HepG2 (cell line): Measurements from ENCODE around the gene ARL16. TPM values are rescaled to one million over a fixed set of nuclear protein-coding genes. Genes with fewer than 3 reads are reported as not detected.

Experiments used
- AGO1 ChIP-seq: fragments of 200-400 bp; formaldehyde crosslinking; IDR thresholded peaks from 2 replicates; pipeline ENCODE4 v1.6.1; 2017; ENCODE audit warnings: mild to moderate bottlenecking, low read depth, low read length, moderate library complexity; ENCODE audit not compliant: poor library complexity, severe bottlenecking
- CC2D1A ChIP-seq: sonication (generic); formaldehyde crosslinking; IDR thresholded peaks from 2 replicates; pipeline ENCODE4 v1.8.1; 2023; ENCODE audit warnings: mild to moderate bottlenecking, missing genetic modification reagents
- CREB3 ChIP-seq: sonication (generic); formaldehyde crosslinking; IDR thresholded peaks from 2 replicates; pipeline ENCODE4 v1.5.0; 2020; ENCODE audit warnings: missing genetic modification reagents
- EP300 ChIP-seq, 3 experiments: sonication (generic) in 1 of 3; formaldehyde crosslinking in 1 of 3; IDR thresholded peaks; 2 replicates each; pipeline versions ENCODE4 v1.5.1 to v1.6.1; 2011 to 2020; ENCODE audit warnings: low read depth in 2 of 3, low read length in 2 of 3, borderline replicate concordance in 1 of 3, improper control_type of control experiment in 1 of 3, mild to moderate bottlenecking in 1 of 3, missing genetic modification reagents in 1 of 3, moderate library complexity in 1 of 3
- FOXC1 ChIP-seq: sonication (generic); formaldehyde crosslinking; IDR thresholded peaks from 2 replicates; pipeline ENCODE4 v1.8.0; 2022; ENCODE audit warnings: mild to moderate bottlenecking, missing genetic modification reagents, borderline replicate concordance
- MTF1 ChIP-seq: sonication (generic); formaldehyde crosslinking; IDR thresholded peaks from 2 replicates; pipeline ENCODE4 v1.5.0; 2020; ENCODE audit warnings: missing genetic modification reagents
- SRY ChIP-seq: sonication (generic); formaldehyde crosslinking; IDR thresholded peaks from 2 replicates; pipeline ENCODE4 v1.8.0; 2022; ENCODE audit warnings: mild to moderate bottlenecking, missing genetic modification reagents
- STAT6 ChIP-seq: sonication (generic); formaldehyde crosslinking; IDR thresholded peaks from 2 replicates; pipeline ENCODE4 v1.4.0; 2020; ENCODE audit warnings: missing genetic modification reagents, mild to moderate bottlenecking, borderline replicate concordance
- ZFYVE20 ChIP-seq: sonication (generic); formaldehyde crosslinking; IDR thresholded peaks from 2 replicates; pipeline ENCODE4 v1.8.0; 2023; ENCODE audit warnings: low read depth, mild to moderate bottlenecking, moderate library complexity, missing genetic modification reagents, borderline replicate concordance
- ZNF121 ChIP-seq: sonication (generic); formaldehyde crosslinking; IDR thresholded peaks from 2 replicates; pipeline ENCODE4 v1.5.0; 2020; ENCODE audit warnings: mild to moderate bottlenecking, missing genetic modification reagents
- ZNF142 ChIP-seq: sonication (generic); formaldehyde crosslinking; IDR thresholded peaks from 2 replicates; pipeline ENCODE4 v1.4.0; 2020; ENCODE audit warnings: missing genetic modification reagents
- ZNF354B ChIP-seq: sonication (generic); formaldehyde crosslinking; IDR thresholded peaks from 2 replicates; pipeline ENCODE4 v1.8.0; 2022; ENCODE audit warnings: mild to moderate bottlenecking, missing genetic modification reagents
- ZNF501 ChIP-seq: sonication (generic); formaldehyde crosslinking; IDR thresholded peaks from 2 replicates; pipeline ENCODE4 v1.5.1; 2020; ENCODE audit warnings: mild to moderate bottlenecking, moderate library complexity, missing genetic modification reagents
- ZNF704 ChIP-seq: sonication (generic); formaldehyde crosslinking; IDR thresholded peaks from 2 replicates; pipeline ENCODE4 v1.8.1; 2023; ENCODE audit warnings: mild to moderate bottlenecking, inconsistent platforms, moderate library complexity, missing genetic modification reagents, borderline replicate concordance
- ZSCAN22 ChIP-seq: sonication (generic); formaldehyde crosslinking; IDR thresholded peaks from 2 replicates; pipeline ENCODE4 v1.4.0; 2020; ENCODE audit warnings: mild to moderate bottlenecking, missing genetic modification reagents
- ZZZ3 ChIP-seq: sonication (generic); formaldehyde crosslinking; IDR thresholded peaks from 2 replicates; pipeline ENCODE4 v1.4.0; 2020; ENCODE audit warnings: missing genetic modification reagents, mild to moderate bottlenecking, borderline replicate concordance
- polyA plus RNA-seq, 8 experiments: library from polyadenylated mRNA; depleted of rRNA in 3 of 8; stranded (reverse) in 7 of 8; unstranded in 1 of 8; fragments of >200 nt; fragmentation: Illumina TruSeq in 4 of 8; extraction: Trizol in 4 of 8; gene quantifications; 2 replicates each; pipeline versions ENCODE4 v1.2.1 to v1.2.3, GENCODE V29; 2011 to 2016; ENCODE audit warnings: low read depth in 4 of 8, missing spikeins in 1 of 8, mixed read lengths in 1 of 8; ENCODE audit not compliant: insufficient read depth in 1 of 8
- total RNA-seq, 5 experiments: library from RNA; depleted of rRNA; stranded (reverse); fragments of >200 nt; fragmentation: Illumina TruSeq; extraction: Trizol; gene quantifications; 2 replicates each; pipeline ENCODE4 v1.2.3, GENCODE V29; 2016; ENCODE audit warnings: low read depth in 1 of 5

ARL16 gene
- total and polyA plus RNA-seq, 2 of the 13 experiments (the other 11 are each of a cell fraction or from before 2014, with no cell fraction given): 20.8 to 30.8 TPM

- TF ChIP-seq ZNF142 (CRISPR knock-in tag) (0 out of 2 replicates have a peak, but pooled peaks have one; percentile 63), AGO1 (peak; percentile 63), FOXC1 (CRISPR knock-in tag) (no peak), STAT6 (no peak), ZSCAN22 (CRISPR knock-in tag) (no peak), SRY (0 out of 2 replicates have a peak, but pooled peaks have one; percentile 47), ZFYVE20 (0 out of 2 replicates have a peak, but pooled peaks have one; percentile 41), EP300 (IDR thresholded peaks at IDR 0.05; ENCODE audit: low read depth in 2 of 2, low read length in 2 of 2) (no peak), EP300 (CRISPR knock-in tag; IDR thresholded peaks at IDR 0.05; ENCODE audit: borderline replicate concordance) (no peak), ZNF354B (CRISPR knock-in tag) (no peak), CC2D1A (CRISPR knock-in tag) (0 out of 2 replicates have a peak, but pooled peaks have one; percentile 77), CREB3 (CRISPR knock-in tag) (no peak), ZNF501 (0 out of 2 replicates have a peak, but pooled peaks have one; percentile 23), ZZZ3 (CRISPR knock-in tag) (no peak), MTF1 (CRISPR knock-in tag) (no peak), ZNF121 (CRISPR knock-in tag) (peak; percentile 95), ZNF704 (CRISPR knock-in tag) (0 out of 2 replicates have a peak, but pooled peaks have one; percentile 67)
Measured at GRCh38 chr17:81723651-81724209, 40.1 kb upstream of the ARL16 start (continued).
